HepG2 (cell line): Measurements from ENCODE around the gene CAPN12.

Experiments
- CCDC6 ChIP-seq: sonication (generic); formaldehyde crosslinking; IDR thresholded peaks from 2 replicates; pipeline ENCODE4 v1.8.1; 2022; ENCODE audit warnings: mild to moderate bottlenecking, missing genetic modification reagents, moderate library complexity
- CTCF ChIP-seq: sonication (generic); formaldehyde crosslinking; IDR thresholded peaks from 2 replicates; pipeline ENCODE4 v1.5.0; 2020; ENCODE audit warnings: mild to moderate bottlenecking, missing genetic modification reagents, moderate library complexity
- EED ChIP-seq: sonication (generic); formaldehyde crosslinking; IDR thresholded peaks from 2 replicates; pipeline ENCODE4 v1.5.0; 2020; ENCODE audit warnings: mild to moderate bottlenecking, missing genetic modification reagents
- EHMT2 ChIP-seq: fragments of 200-600 bp; sonication (generic); IDR thresholded peaks from 2 replicates; pipeline ENCODE4 v1.7.0; 2017; ENCODE audit warnings: antibody characterized with exemption, low read depth, low read length, borderline replicate concordance
- GATA4 ChIP-seq: sonication (generic); IDR thresholded peaks from 2 replicates; pipeline ENCODE4 v1.6.1; 2016; ENCODE audit warnings: antibody characterized with exemption, low read depth, borderline replicate concordance
- MEIS2 ChIP-seq: sonication (generic); formaldehyde crosslinking; IDR thresholded peaks from 2 replicates; pipeline ENCODE4 v1.9.0; 2021; ENCODE audit warnings: mild to moderate bottlenecking, missing genetic modification reagents
- RAD21 ChIP-seq: fragments of 450-650 bp; formaldehyde crosslinking; IDR thresholded peaks from 2 replicates; pipeline ENCODE4 v1.5.0; 2020; ENCODE audit warnings: mild to moderate bottlenecking
- SMC3 ChIP-seq: IDR thresholded peaks from 2 replicates; pipeline ENCODE4 v1.6.1; 2011; ENCODE audit warnings: low read length, improper control_type of control experiment
- TEAD2 ChIP-seq: sonication (generic); formaldehyde crosslinking; IDR thresholded peaks from 2 replicates; pipeline ENCODE4 v1.9.0; 2021; ENCODE audit warnings: missing genetic modification reagents
- ZBTB21 ChIP-seq: sonication (generic); formaldehyde crosslinking; IDR thresholded peaks from 2 replicates; pipeline ENCODE4 v1.4.0; 2020; ENCODE audit warnings: missing genetic modification reagents
- ZNF230 ChIP-seq: sonication (generic); formaldehyde crosslinking; IDR thresholded peaks from 2 replicates; pipeline ENCODE4 v1.4.0; 2020; ENCODE audit warnings: mild to moderate bottlenecking, missing genetic modification reagents
- ZNF367 ChIP-seq: sonication (generic); formaldehyde crosslinking; IDR thresholded peaks from 2 replicates; pipeline ENCODE4 v1.4.0; 2020; ENCODE audit warnings: missing genetic modification reagents, borderline replicate concordance
- ZNF570 ChIP-seq: sonication (generic); formaldehyde crosslinking; IDR thresholded peaks from 2 replicates; pipeline ENCODE4 v1.4.0; 2020; ENCODE audit warnings: mild to moderate bottlenecking, missing genetic modification reagents, borderline replicate concordance

GRCh38 chr19:38766276-38767047 is 22.2 kb upstream of the CAPN12 start:
- TF ChIP-seq EED (CRISPR knock-in tag) (no peak), RAD21 (CRISPR knock-in tag) (no peak), ZNF367 (no peak), ZNF570 (CRISPR knock-in tag) (no peak), ZNF230 (CRISPR knock-in tag) (no peak), CTCF (CRISPR knock-in tag) (no peak), EHMT2 (no peak), TEAD2 (CRISPR knock-in tag) (no peak), MEIS2 (no peak), SMC3 (no peak), ZBTB21 (CRISPR knock-in tag) (no peak), CCDC6 (CRISPR knock-in tag) (no peak), GATA4 (no peak)
